CD8-positive, alpha-beta memory T cell (primary cell): ENCODE results near the gene GALNT8. TPM values are rescaled to one million over a fixed set of nuclear protein-coding genes. Genes with fewer than 3 reads are reported as not detected.

ENCODE experiments used
- CTCF ChIA-PET: fragments of 350-600 bp; sonication (Branson Sonifier 250); formaldehyde crosslinking; loops from one replicate; lab custom pipeline; 2021; ENCODE audit warnings: antibody characterized with exemption; lab: Charles Lee
- POLR2A ChIA-PET: fragments of 350-600 bp; sonication (Branson Sonifier 250); formaldehyde crosslinking; loops from one replicate; lab custom pipeline; 2021; ENCODE audit warnings: antibody characterized with exemption; lab: Charles Lee
- DNase-seq, 5 donors: peaks; one replicate each; pipeline versions ENCODE4 v3.0.0 to v3.0.0-alpha.2; 2020 to 2022; ENCODE audit warnings: mixed read lengths in 1 of 5
- H3K27ac ChIP-seq: one replicate; pipeline ENCODE4 v1.7.0; 2013; ENCODE audit warnings: low read depth, mild to moderate bottlenecking, low read length, moderate library complexity
- H3K27me3 ChIP-seq: 2 replicates; pipeline ENCODE4 v1.7.0; 2013; ENCODE audit warnings: low read length, mild to moderate bottlenecking; ENCODE audit not compliant: insufficient read depth, poor library complexity, severe bottlenecking
- H3K36me3 ChIP-seq: 2 replicates; pipeline ENCODE4 v1.7.0; 2013; ENCODE audit warnings: mild to moderate bottlenecking, low read length, moderate library complexity; ENCODE audit not compliant: insufficient read depth
- H3K4me1 ChIP-seq: 2 replicates; pipeline ENCODE4 v1.7.0; 2013; ENCODE audit warnings: mild to moderate bottlenecking, low read length, moderate library complexity; ENCODE audit not compliant: insufficient read depth
- H3K4me3 ChIP-seq: 2 replicates; pipeline ENCODE4 v1.7.0; 2013; ENCODE audit warnings: mild to moderate bottlenecking, low read length
- H3K9me3 ChIP-seq: 2 replicates; pipeline ENCODE4 v1.7.0; 2013; ENCODE audit warnings: mild to moderate bottlenecking, low read length
- H3K27ac Mint-ChIP-seq, 8 donors: one replicate each; pipeline ENCODE4 v1.8.0; 2020 to 2021; ENCODE audit warnings: mixed read lengths in 8 of 8, mild to moderate bottlenecking in 6 of 8, inconsistent platforms in 3 of 8, moderate library complexity in 3 of 8
- H3K27me3 Mint-ChIP-seq, 2 donors: one replicate each; pipeline ENCODE4 v1.8.0; 2020 to 2021; ENCODE audit warnings: mixed read lengths in 2 of 2, mild to moderate bottlenecking in 1 of 2, moderate library complexity in 1 of 2
- H3K36me3 Mint-ChIP-seq, 3 donors: one replicate each; pipeline ENCODE4 v1.8.0; 2020 to 2021; ENCODE audit warnings: mixed read lengths in 3 of 3, inconsistent platforms in 1 of 3, mild to moderate bottlenecking in 1 of 3
- H3K4me1 Mint-ChIP-seq, 3 donors: one replicate each; pipeline ENCODE4 v1.8.0; 2020 to 2021; ENCODE audit warnings: mixed read lengths in 3 of 3, inconsistent platforms in 1 of 3, mild to moderate bottlenecking in 1 of 3
- H3K4me3 Mint-ChIP-seq, 7 donors: one replicate each; pipeline ENCODE4 v1.8.0; 2020 to 2021; ENCODE audit warnings: mixed read lengths in 7 of 7, mild to moderate bottlenecking in 6 of 7, moderate library complexity in 4 of 7, inconsistent platforms in 2 of 7
- H3K9me3 Mint-ChIP-seq, 5 donors: one replicate each; pipeline ENCODE4 v1.8.0; 2020 to 2022; ENCODE audit warnings: mixed read lengths in 5 of 5, mild to moderate bottlenecking in 3 of 5, moderate library complexity in 2 of 5, inconsistent platforms in 1 of 5
- polyA plus RNA-seq: library from polyadenylated mRNA; unstranded; fragments of 300-500 nt; fragmentation: Illumina TruSeq; gene quantifications from one replicate; pipeline ENCODE4 v1.2.3, GENCODE V29; 2021
- total RNA-seq, 2 experiments: library from RNA; stranded (reverse); gene quantifications; one replicate each; pipeline ENCODE4 v1.2.3, GENCODE V29; 2021

GALNT8 gene, protein sequence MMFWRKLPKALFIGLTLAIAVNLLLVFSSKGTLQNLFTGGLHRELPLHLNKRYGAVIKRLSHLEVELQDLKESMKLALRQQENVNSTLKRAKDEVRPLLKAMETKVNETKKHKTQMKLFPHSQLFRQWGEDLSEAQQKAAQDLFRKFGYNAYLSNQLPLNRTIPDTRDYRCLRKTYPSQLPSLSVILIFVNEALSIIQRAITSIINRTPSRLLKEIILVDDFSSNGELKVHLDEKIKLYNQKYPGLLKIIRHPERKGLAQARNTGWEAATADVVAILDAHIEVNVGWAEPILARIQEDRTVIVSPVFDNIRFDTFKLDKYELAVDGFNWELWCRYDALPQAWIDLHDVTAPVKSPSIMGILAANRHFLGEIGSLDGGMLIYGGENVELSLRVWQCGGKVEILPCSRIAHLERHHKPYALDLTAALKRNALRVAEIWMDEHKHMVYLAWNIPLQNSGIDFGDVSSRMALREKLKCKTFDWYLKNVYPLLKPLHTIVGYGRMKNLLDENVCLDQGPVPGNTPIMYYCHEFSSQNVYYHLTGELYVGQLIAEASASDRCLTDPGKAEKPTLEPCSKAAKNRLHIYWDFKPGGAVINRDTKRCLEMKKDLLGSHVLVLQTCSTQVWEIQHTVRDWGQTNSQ
- total RNA-seq (under 1 TPM; 0.20 to 0.22 TPM), polyA plus RNA-seq (3.2 TPM)

DNA sequence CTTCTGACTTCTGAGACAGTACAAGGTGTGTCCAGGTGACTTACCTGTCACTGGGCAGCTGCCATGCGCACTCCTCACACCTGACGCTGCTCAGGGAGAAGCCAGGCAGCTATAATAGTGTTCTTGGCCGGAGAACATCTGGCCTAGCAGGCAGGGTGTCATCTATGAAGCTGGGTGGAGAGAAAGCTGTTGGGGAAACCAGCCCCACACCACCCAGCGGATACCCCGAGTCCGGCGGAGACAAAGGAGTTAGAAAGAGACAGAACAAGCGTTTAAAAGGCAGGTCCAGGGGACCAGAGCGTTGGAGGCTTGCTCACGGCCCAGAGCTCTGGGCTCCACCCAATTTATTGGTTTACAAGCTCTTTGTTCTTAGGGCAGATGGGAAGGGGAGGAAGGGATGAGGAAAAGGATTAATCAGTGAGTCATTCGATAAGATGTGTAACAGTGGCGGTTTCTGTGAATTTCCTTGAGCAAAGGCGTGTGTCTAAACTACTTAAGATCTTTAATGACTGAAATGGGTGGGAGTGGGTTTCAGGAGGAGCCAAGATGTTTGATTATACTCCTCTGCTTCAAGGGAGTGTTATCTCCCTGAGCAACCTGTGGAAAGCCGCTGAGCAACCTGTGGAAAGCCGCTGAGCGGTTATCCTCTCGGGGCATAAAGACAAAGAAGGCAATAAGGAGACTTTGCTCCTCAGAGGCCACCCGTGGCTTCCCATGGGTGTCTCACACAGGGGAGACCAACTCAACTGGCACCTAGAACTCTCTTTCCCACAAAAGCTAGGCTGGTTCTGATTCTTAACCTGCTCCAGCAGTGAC is at the start of gene GALNT8:
Gene GALNT8, plus strand, starts transcription at position 580 of the 816 bp plus-strand sequence. CDS start 278 bp downstream, outside the sequence.
- DNase-seq = no peak
- Mint-ChIP-seq H3K27me3 (peaks cover 27 to 34% of the 10 kb centered on the region in 2 donors), H3K4me3 (peak within 1 kb of the TSS in 1 of 7 donors; percentile 11), H3K27ac (peak within 1 kb of the TSS in 1 of 8 donors; percentile 3), H3K4me1 (no peaks in the 10 kb centered on the region), H3K36me3 (no peaks in the 10 kb centered on the region), H3K9me3 (no peaks in the 10 kb centered on the region)
- POLR2A ChIA-PET = no interaction called here
- Histone ChIP-seq H3K9me3 (no peaks in the 10 kb centered on the region), H3K27ac (no peak within 1 kb of the TSS), H3K36me3 (no peaks in the 10 kb centered on the region), H3K4me3 (no peak within 1 kb of the TSS), H3K4me1 (no peaks in the 10 kb centered on the region), H3K27me3 (no peaks in the 10 kb centered on the region)
- CTCF ChIA-PET = interaction anchor here (1.5 kb wide), 1 partner anchor 136 kb away, joined by 4 read pairs; no protein-coding TSS in a partner anchor

DNA sequence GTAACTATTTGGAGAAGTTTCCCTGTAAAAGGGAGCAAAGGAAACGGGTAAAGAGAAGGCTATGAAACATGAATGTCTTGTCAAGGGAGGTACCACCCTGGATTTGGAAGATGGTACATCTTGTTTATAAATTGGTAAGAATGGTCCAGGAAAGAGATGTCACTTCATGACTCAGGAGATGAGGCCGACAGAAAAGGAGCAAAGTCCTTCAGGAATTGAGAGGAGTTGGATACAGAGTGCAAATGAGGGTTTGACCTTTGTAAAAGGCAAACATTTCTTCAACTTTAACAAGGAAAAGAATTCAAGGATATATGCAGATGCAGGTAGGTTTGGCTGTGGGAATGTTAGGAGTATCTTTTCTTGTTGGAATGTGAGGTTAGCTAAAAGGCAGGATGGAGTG is 40.5 kb upstream of the GALNT8 start:
- peak overlapping the region in 2 of 8 donors; percentile 3 to 8 for H3K27ac Mint-ChIP-seq
- H3K4me1 Mint-ChIP-seq = no peaks in the 10 kb centered on the region
- H3K4me1 ChIP-seq = no peaks in the 10 kb centered on the region
- no peaks in the 10 kb centered on the region for H3K9me3 ChIP-seq
- DNase-seq = no peak
- peaks cover 9% of the 10 kb centered on the region for H3K36me3 ChIP-seq
- H3K4me3 ChIP-seq = no peak overlapping the region
- CTCF ChIA-PET = no interaction called here
- POLR2A ChIA-PET = no interaction called here
- no peaks in the 10 kb centered on the region for H3K27me3 Mint-ChIP-seq
- H3K9me3 Mint-ChIP-seq = no peaks in the 10 kb centered on the region
- no peak overlapping the region for H3K4me3 Mint-ChIP-seq
- H3K36me3 Mint-ChIP-seq = peaks cover 12 to 46% (median 17%) of the 10 kb centered on the region in 3 donors
- H3K27ac ChIP-seq = no peak overlapping the region
- no peaks in the 10 kb centered on the region for H3K27me3 ChIP-seq

DNA sequence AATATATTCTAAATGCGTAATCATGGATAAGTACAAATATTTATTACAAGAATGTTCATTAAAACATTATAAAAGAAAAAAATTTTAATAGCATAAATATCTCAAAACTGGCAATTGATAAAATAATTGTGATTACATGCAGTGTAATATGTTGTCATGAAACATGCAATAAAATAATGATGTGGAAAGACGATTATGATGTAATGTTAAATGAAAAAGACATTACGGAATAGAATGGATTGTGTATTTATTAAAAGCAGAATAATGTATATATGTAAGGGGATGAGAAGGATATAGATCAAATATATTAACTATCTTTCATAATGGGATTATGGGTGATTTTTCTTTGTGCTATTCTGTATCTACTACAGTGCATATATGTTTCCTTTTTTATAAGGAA is 38.5 kb upstream of the GALNT8 start:
- H3K36me3 ChIP-seq = peaks cover 23% of the 10 kb centered on the region
- Mint-ChIP-seq H3K4me1 (no peaks in the 10 kb centered on the region), H3K36me3 (peaks cover 30 to 65% (median 30%) of the 10 kb centered on the region in 3 donors), H3K27me3 (no peaks in the 10 kb centered on the region), H3K4me3 (no peak overlapping the region), H3K9me3 (no peaks in the 10 kb centered on the region), H3K27ac (peak overlapping the region in 1 of 8 donors; percentile 83)
- H3K27me3 ChIP-seq = no peaks in the 10 kb centered on the region
- ChIA-PET POLR2A (no interaction called here), CTCF (no interaction called here)
- H3K27ac ChIP-seq = no peak overlapping the region
- no peak overlapping the region for H3K4me3 ChIP-seq
- no peaks in the 10 kb centered on the region for H3K4me1 ChIP-seq
- H3K9me3 ChIP-seq = no peaks in the 10 kb centered on the region
- DNase-seq = no peak

DNA sequence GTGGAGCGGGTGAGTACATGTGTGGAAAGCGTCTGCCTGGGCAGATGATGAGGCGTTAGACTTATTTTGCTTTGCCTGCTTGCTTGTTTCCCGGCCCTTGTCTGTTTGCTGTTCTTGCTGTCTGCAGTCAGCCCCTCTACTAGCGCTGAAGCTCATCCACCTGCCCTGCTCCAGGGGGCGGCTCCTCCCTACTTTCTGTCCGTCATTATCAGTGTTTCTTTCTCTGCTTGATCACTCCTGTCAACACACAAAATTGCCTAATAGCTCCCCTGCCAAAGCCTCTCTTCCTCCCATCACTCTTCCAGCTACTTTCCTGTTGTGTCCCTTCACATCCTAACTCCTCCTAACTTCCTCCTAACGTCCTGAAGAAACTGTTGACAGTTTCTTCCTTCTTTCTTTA is 34.9 kb upstream of the GALNT8 start:
- H3K9me3 ChIP-seq = no peaks in the 10 kb centered on the region
- no peak overlapping the region for H3K27ac ChIP-seq
- H3K4me1 ChIP-seq = no peaks in the 10 kb centered on the region
- CTCF ChIA-PET = interaction anchor here (1.2 kb wide), 1 partner anchor 8 kb away, joined by 3 read pairs; no protein-coding TSS in a partner anchor
- no peaks in the 10 kb centered on the region for H3K27me3 Mint-ChIP-seq
- H3K4me1 Mint-ChIP-seq = no peaks in the 10 kb centered on the region
- no peak overlapping the region for H3K4me3 Mint-ChIP-seq
- H3K36me3 Mint-ChIP-seq = peaks cover 31 to 82% (median 36%) of the 10 kb centered on the region in 3 donors
- no peak for DNase-seq
- no peaks in the 10 kb centered on the region for H3K27me3 ChIP-seq
- H3K36me3 ChIP-seq = peaks cover 33% of the 10 kb centered on the region
- peak overlapping the region in 1 of 8 donors; percentile 42 for H3K27ac Mint-ChIP-seq
- no peaks in the 10 kb centered on the region for H3K9me3 Mint-ChIP-seq
- POLR2A ChIA-PET = no interaction called here
- no peak overlapping the region for H3K4me3 ChIP-seq

DNA sequence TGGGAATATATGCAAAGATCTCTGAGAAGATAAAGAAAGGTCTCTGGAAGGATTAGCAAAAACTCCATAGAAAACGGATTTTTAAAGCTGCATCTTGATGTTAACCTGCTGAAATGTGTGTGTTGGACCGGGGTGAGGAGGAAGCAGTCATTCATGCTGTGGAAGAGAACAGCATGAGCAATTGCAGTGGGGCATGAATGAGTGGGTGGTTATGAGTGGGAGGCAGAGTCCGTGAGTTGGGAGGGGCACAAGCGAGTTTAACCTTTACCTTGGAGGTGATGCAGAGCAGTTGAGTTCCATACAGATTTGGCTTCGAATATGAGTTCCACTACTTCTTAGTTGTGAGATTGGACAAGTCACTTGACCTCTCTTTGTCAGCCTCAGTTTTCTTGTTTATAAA is 29.4 kb upstream of the GALNT8 start:
- Histone ChIP-seq H3K4me1 (no peaks in the 10 kb centered on the region), H3K36me3 (peaks cover 13% of the 10 kb centered on the region), H3K4me3 (no peak overlapping the region), H3K27me3 (no peaks in the 10 kb centered on the region), H3K27ac (no peak overlapping the region), H3K9me3 (no peaks in the 10 kb centered on the region)
- peak overlapping the region in 1 of 8 donors; percentile 24 for H3K27ac Mint-ChIP-seq
- H3K9me3 Mint-ChIP-seq = no peaks in the 10 kb centered on the region
- peaks cover 13 to 60% (median 22%) of the 10 kb centered on the region in 3 donors for H3K36me3 Mint-ChIP-seq
- ChIA-PET CTCF (no interaction called here), POLR2A (no interaction called here)
- no peak for DNase-seq
- no peaks in the 10 kb centered on the region for H3K4me1 Mint-ChIP-seq
- no peaks in the 10 kb centered on the region for H3K27me3 Mint-ChIP-seq
- H3K4me3 Mint-ChIP-seq = no peak overlapping the region

DNA sequence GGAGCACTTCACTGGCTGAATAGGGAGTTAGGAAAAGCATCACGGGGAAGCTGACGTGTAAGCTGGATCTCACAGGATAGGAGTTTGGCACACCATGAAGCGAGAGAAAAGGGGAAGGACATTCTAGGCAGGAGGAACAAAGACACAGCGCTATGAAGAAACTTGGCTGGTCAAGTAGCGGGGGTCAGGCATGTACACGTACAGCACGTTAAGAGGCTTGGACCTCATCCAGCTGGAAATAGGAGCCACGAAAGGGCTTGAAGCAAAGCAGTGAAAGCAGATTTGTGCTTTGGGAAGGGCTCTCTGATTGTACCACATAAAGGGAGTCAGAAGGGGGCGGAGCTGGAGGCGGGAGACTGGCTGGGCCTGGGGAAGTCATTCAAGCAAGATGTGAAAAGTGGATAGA is 19.6 kb upstream of the GALNT8 start:
- Histone ChIP-seq H3K27me3 (no peaks in the 10 kb centered on the region), H3K4me3 (no peak overlapping the region), H3K9me3 (no peaks in the 10 kb centered on the region), H3K4me1 (no peaks in the 10 kb centered on the region), H3K27ac (no peak overlapping the region), H3K36me3 (no peaks in the 10 kb centered on the region)
- Mint-ChIP-seq H3K4me3 (no peak overlapping the region), H3K36me3 (peaks cover 8 to 10% (median 10%) of the 10 kb centered on the region in 3 donors), H3K27me3 (peaks cover 3% of the 10 kb centered on the region in 2 donors), H3K27ac (peak overlapping the region in 1 of 8 donors; percentile 74), H3K4me1 (no peaks in the 10 kb centered on the region), H3K9me3 (peaks cover 0 to 3% (median 0%) of the 10 kb centered on the region in 5 donors)
- ChIA-PET POLR2A (no interaction called here), CTCF (interaction anchor here (1.2 kb wide), 1 partner anchor 57 kb away, joined by 3 read pairs; no protein-coding TSS in a partner anchor)
- no peak for DNase-seq

DNA sequence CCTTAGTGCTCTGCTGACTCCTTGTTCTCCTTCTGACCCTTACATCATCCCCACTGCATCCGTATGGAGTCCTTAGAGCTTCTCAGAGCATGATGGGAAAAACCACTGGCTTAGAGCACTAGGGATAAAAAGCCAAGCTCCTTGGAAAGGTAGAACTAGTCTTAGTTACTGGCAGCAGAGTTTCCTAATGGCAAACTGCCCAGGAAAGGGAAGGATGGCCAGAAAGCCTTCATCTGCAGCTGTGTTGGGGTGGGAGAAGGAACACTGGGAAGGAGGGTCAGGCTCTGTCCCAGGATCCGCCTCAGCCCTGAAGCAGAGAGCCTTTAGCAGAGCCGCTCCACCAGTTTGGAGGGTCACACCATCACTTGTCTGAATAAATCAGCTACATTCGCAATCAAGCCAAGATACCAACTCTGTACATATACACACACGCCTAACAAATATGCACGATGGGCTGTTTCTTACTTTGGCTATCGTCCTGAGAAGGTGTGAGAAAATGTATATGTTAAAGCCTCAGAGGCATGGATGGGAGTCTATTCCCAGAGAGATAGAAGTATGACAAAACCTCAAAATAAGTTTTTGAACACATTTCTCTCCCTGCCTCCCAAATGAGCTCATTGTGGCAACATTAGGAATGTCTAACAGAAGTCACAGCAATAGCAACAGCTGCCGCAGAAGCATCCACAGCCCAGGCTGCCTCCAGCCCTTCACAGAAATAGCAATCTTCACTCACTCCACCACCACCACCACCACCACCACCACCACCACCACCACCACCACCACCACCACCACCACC is 18.6 kb upstream of the GALNT8 start:
- POLR2A ChIA-PET = no interaction called here
- H3K9me3 ChIP-seq = no peaks in the 10 kb centered on the region
- H3K27ac ChIP-seq = no peak overlapping the region
- H3K4me1 ChIP-seq = no peaks in the 10 kb centered on the region
- DNase-seq = no peak
- Mint-ChIP-seq H3K27me3 (peaks cover 7% of the 10 kb centered on the region in 2 donors), H3K4me1 (no peaks in the 10 kb centered on the region), H3K4me3 (no peak overlapping the region), H3K27ac (no peak overlapping the region), H3K36me3 (peaks cover 3 to 10% (median 9%) of the 10 kb centered on the region in 3 donors), H3K9me3 (peaks cover 0 to 3% (median 0%) of the 10 kb centered on the region in 5 donors)
- no peaks in the 10 kb centered on the region for H3K27me3 ChIP-seq
- H3K4me3 ChIP-seq = no peak overlapping the region
- CTCF ChIA-PET = interaction anchor here (1.2 kb wide), 1 partner anchor 56 kb away, joined by 3 read pairs; no protein-coding TSS in a partner anchor
- no peaks in the 10 kb centered on the region for H3K36me3 ChIP-seq
